BJ (cell line): ENCODE measurements around the gene SORCS3. TPM values are rescaled to one million over a fixed set of nuclear protein-coding genes. Genes with fewer than 3 reads are reported as not detected.

Source experiments
- CTCF ChIA-PET: fragments of 350-600 bp; formaldehyde crosslinking; extraction: SDS; loops from one replicate; lab custom pipeline; 2021; ENCODE audit warnings: antibody characterized with exemption, inconsistent platforms; lab: Yijun Ruan, JAX
- POLR2A ChIA-PET: fragments of 300-600 bp; sonication (Branson Sonifier 250); formaldehyde crosslinking; extraction: SDS; loops from one replicate; lab custom pipeline; 2021; ENCODE audit warnings: antibody characterized with exemption; lab: Charles Lee
- DNase-seq: peaks from one replicate; pipeline ENCODE4 v3.0.0-alpha.2; 2011; ENCODE audit warnings: low read depth
- H3K27me3 ChIP-seq: 2 replicates; pipeline ENCODE4 v1.6.0; 2011; ENCODE audit warnings: low read length; ENCODE audit not compliant: control insufficient read depth, insufficient read depth
- H3K36me3 ChIP-seq: 2 replicates; pipeline ENCODE4 v1.5.1; 2011; ENCODE audit warnings: low read length; ENCODE audit not compliant: control insufficient read depth, insufficient read depth
- H3K4me3 ChIP-seq: 2 replicates; pipeline ENCODE4 v1.5.1; 2011; ENCODE audit warnings: low read depth, mild to moderate bottlenecking, control low read depth, low read length
- CTCF ChIP-seq: IDR thresholded peaks from 2 replicates; pipeline ENCODE4 v1.5.1; 2011; ENCODE audit warnings: low read depth, mild to moderate bottlenecking, control low read depth, inconsistent platforms, low read length, moderate library complexity; ENCODE audit not compliant: insufficient read depth
- polyA plus RNA-seq: library from polyadenylated mRNA; depleted of rRNA; stranded (reverse); fragments of >200 nt; gene quantifications from 2 replicates; pipeline ENCODE4 v1.2.3, GENCODE V29; 2011

The SORCS3 gene
- polyA plus RNA-seq, 1 experiment: not detected

DNA sequence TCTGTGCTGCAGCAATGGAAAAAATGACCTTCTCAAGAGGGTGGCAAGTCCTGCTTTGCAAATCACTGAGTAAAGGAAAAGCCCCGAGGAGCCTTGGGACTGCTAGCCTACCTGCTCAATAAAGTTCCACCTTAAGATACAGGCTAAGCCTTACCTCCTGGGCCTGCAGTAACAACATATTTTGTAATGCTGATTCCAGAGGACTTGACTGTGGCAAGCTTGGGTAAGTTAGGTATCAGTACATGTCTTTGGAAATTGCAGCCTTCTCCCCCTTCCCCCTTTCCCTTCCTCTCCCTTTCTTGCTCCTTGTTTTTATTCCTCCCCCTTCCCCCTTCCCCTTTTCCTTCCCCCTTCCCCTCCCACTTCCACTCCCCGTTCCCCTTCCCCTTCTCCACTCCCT, 126.2 kb downstream of the SORCS3 start:
- Histone ChIP-seq H3K36me3 (no peaks in the 10 kb centered on the region), H3K4me3 (no peak overlapping the region), H3K27me3 (no peaks in the 10 kb centered on the region)
- ChIA-PET POLR2A (no interaction called here), CTCF (no interaction called here)
- DNase-seq: no peak
- TF ChIP-seq CTCF: no peak

- Histone ChIP-seq H3K36me3 (no peaks in the 10 kb centered on the region), H3K27me3 (no peaks in the 10 kb centered on the region), H3K4me3 (no peak overlapping the region)
- ChIA-PET POLR2A (no interaction called here), CTCF (no interaction called here)
- TF ChIP-seq CTCF: no peak
- no peak for DNase-seq
Measured at GRCh38 chr10:104767745-104768144, 126.7 kb downstream of the SORCS3 start.

GRCh38 chr10:104773105-104773504, 132.0 kb downstream of the SORCS3 start:
- ChIA-PET POLR2A (no interaction called here), CTCF (no interaction called here)
- TF ChIP-seq CTCF: no peak
- H3K4me3 ChIP-seq: no peak overlapping the region
- no peak for DNase-seq
- H3K27me3 ChIP-seq: no peaks in the 10 kb centered on the region
- no peaks in the 10 kb centered on the region for H3K36me3 ChIP-seq

GRCh38 chr10:104774234-104774633, 133.1 kb downstream of the SORCS3 start:
- ChIA-PET POLR2A (no interaction called here), CTCF (no interaction called here)
- Histone ChIP-seq H3K36me3 (no peaks in the 10 kb centered on the region), H3K27me3 (no peaks in the 10 kb centered on the region), H3K4me3 (no peak overlapping the region)
- TF ChIP-seq CTCF: no peak
- no peak for DNase-seq

GRCh38 chr10:104777086-104777799, 136.2 kb downstream of the SORCS3 start:
- no peak for TF ChIP-seq CTCF
- POLR2A ChIA-PET: no interaction called here
- DNase-seq: no peak
- Histone ChIP-seq H3K36me3 (no peaks in the 10 kb centered on the region), H3K27me3 (no peaks in the 10 kb centered on the region), H3K4me3 (no peak overlapping the region)
- CTCF ChIA-PET: no interaction called here
